GM21381 (cell line): ENCODE data around the gene OR2W1.

Experiments
- ATAC-seq: cut with Tn5 transposase; IDR thresholded peaks from one replicate; pipeline ENCODE4 v1.9.1; 2021; ENCODE audit warnings: mild to moderate bottlenecking, moderate library complexity; ENCODE audit not compliant: unreplicated experiment

OR2W1 gene

DNA sequence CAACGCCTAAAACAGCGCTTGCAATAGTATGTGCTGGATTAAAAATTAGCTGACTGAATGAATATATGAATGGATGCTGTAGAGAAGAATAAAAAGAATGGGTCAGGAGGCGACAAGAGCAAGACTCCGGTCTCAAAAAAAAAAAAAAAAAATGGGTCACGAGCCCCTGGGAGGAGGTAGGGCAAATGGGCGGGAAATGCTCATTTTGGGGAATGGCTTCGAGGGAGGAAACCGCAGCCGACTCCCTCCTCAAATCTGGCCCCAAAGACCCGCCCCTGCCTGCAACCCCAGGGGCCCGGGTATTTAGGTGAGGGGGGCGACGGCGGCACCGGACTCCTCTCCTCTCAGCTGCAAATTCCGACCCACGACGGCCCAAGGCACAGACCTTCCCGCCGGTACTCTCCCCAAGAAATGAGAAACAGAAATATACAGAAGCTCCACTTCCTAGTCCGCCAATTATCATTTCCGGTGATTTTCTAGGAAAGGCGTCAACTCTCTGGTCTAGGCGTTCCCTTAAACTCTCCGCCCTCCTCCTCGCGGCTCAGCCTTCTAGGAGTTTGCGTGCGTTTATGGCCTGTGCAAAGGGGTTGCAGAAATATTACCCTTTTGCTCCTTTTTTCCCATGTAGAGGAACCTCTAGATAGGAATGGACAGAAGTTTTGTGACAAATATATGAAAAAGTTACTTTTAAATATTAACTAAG, 39.6 kb downstream of the OR2W1 start, which contains the start of gene ZNF311:
ZNF311 (minus strand) TSS at position 133 of the 703 bp plus-strand sequence. CDS start 1,361 bp downstream, outside the sequence.
- no peak for ATAC-seq

DNA sequence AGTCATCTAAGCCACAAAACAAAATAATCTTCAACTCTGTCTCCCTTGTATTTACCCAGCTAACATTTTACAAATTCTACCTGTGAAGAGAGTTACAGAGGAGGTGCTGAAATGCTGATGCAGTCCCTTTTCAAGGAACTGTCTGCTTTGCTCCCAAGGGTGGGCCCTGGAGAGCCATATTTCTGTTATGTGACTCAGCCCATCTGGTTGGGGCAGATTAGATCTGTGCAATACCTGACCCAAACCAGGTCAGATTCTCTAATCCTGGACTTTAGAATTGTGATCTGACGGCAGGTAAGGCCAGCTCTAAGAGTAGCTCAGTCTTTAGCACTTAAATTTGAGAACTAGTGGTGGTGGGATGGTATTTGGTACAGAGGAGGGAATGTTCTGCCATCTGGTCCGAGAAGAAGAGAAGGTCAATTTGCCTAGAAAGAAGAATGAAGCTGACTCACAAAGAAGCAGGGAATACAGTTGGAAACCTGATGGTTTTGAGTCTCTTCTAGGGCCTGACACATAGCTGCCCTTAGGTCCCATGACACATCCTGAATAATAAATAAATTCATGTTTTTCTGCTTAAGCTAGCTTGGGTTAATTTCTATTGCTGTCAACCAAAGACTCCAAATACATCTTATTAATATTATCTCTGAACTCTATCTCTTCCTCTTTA, 48.0 kb downstream of the OR2W1 start:
- no peak for ATAC-seq

GRCh38 chr6:28995093-28995650, 49.8 kb downstream of the OR2W1 start:
- ATAC-seq = no peak
